ENCODE data around the gene EML4.
A peak's percentile ranks its signal among the peaks of the same experiment; 100 is the strongest.

EML4 gene

GRCh38 chr2:42309366-42309765, 140.2 kb downstream of the EML4 start:
- H3K4me1 Mint-ChIP-seq (ENCODE audit: low read depth in 2 of 2), result peaks cover 4 to 12% of the 10 kb centered on the region in 2 donors
- ATAC-seq (replicated peaks) (no peak), DNase-seq (no peak)
- peak overlapping the region; percentile 59 to 72 for H3K27ac Mint-ChIP-seq
- no peaks in the 10 kb centered on the region for H3K27me3 Mint-ChIP-seq
- H3K36me3 Mint-ChIP-seq (ENCODE audit: insufficient read depth), result peaks cover 57% of the 10 kb centered on the region
- no peak overlapping the region for H3K4me3 Mint-ChIP-seq
- no peaks in the 10 kb centered on the region for H3K9me3 Mint-ChIP-seq

- no peak overlapping the region for H3K4me3 Mint-ChIP-seq
- H3K27ac Mint-ChIP-seq, result peak overlapping the region; percentile 59 to 72
- peaks cover 52% of the 10 kb centered on the region for H3K36me3 Mint-ChIP-seq (ENCODE audit: insufficient read depth)
- no peaks in the 10 kb centered on the region for H3K27me3 Mint-ChIP-seq
- DNase-seq, result no peak
- ATAC-seq (replicated peaks), result no peak
- H3K9me3 Mint-ChIP-seq, result no peaks in the 10 kb centered on the region
- peaks cover 7 to 15% of the 10 kb centered on the region in 2 donors for H3K4me1 Mint-ChIP-seq (ENCODE audit: low read depth in 2 of 2)
Measured at GRCh38 chr2:42310007-42310515, 140.9 kb downstream of the EML4 start.

- Mint-ChIP-seq H3K4me3 (no peak overlapping the region), H3K27ac (peak overlapping the region in 1 of 2 donors; percentile 25), H3K4me1 (ENCODE audit: low read depth in 2 of 2) (peaks cover 6 to 14% of the 10 kb centered on the region in 2 donors), H3K27me3 (no peaks in the 10 kb centered on the region), H3K36me3 (ENCODE audit: insufficient read depth) (peaks cover 47% of the 10 kb centered on the region), H3K9me3 (no peaks in the 10 kb centered on the region)
- ATAC-seq (replicated peaks), result no peak
- no peak for DNase-seq
Measured at GRCh38 chr2:42312106-42312505, 143.0 kb downstream of the EML4 start.

- no peak for ATAC-seq (replicated peaks)
- no peak overlapping the region for H3K4me3 Mint-ChIP-seq
Measured at GRCh38 chr2:42314892-42315468, 145.8 kb downstream of the EML4 start.

GRCh38 chr2:42315844-42316470, 146.8 kb downstream of the EML4 start:
- no peak for DNase-seq
- H3K27me3 Mint-ChIP-seq, result no peaks in the 10 kb centered on the region
- no peak overlapping the region for H3K4me3 Mint-ChIP-seq
- peak overlapping the region in 1 of 2 donors; percentile 74 for H3K27ac Mint-ChIP-seq
- H3K4me1 Mint-ChIP-seq (ENCODE audit: low read depth in 2 of 2), result peaks cover 6 to 19% of the 10 kb centered on the region in 2 donors
- ATAC-seq (replicated peaks), result no peak
- peaks cover 61% of the 10 kb centered on the region for H3K36me3 Mint-ChIP-seq (ENCODE audit: insufficient read depth)
- H3K9me3 Mint-ChIP-seq, result no peaks in the 10 kb centered on the region

More at GRCh38 chr2:42314892-42315468, 145.8 kb downstream of the EML4 start:
- no peaks in the 10 kb centered on the region for H3K9me3 Mint-ChIP-seq
- no peaks in the 10 kb centered on the region for H3K27me3 Mint-ChIP-seq
- peaks cover 51% of the 10 kb centered on the region for H3K36me3 Mint-ChIP-seq (ENCODE audit: insufficient read depth)
- H3K4me1 Mint-ChIP-seq (ENCODE audit: low read depth in 2 of 2), result peaks cover 6 to 14% of the 10 kb centered on the region in 2 donors
- peak overlapping the region in 1 of 2 donors; percentile 0 for H3K27ac Mint-ChIP-seq
- DNase-seq, result no peak

GRCh38 chr2:42316910-42317309, 147.8 kb downstream of the EML4 start:
- Mint-ChIP-seq H3K9me3 (no peaks in the 10 kb centered on the region), H3K27ac (no peak overlapping the region), H3K27me3 (no peaks in the 10 kb centered on the region), H3K4me1 (ENCODE audit: low read depth in 2 of 2) (peaks cover 10 to 23% of the 10 kb centered on the region in 2 donors), H3K36me3 (ENCODE audit: insufficient read depth) (peaks cover 68% of the 10 kb centered on the region), H3K4me3 (no peak overlapping the region)
- ATAC-seq (replicated peaks) (no peak), DNase-seq (no peak)

GRCh38 chr2:42317486-42317885, 148.3 kb downstream of the EML4 start:
- no peak overlapping the region for H3K4me3 Mint-ChIP-seq
- H3K9me3 Mint-ChIP-seq, result no peaks in the 10 kb centered on the region
- no peaks in the 10 kb centered on the region for H3K27me3 Mint-ChIP-seq
- H3K36me3 Mint-ChIP-seq (ENCODE audit: insufficient read depth), result peaks cover 66% of the 10 kb centered on the region
- ATAC-seq (replicated peaks) (no peak), DNase-seq (no peak)
- H3K27ac Mint-ChIP-seq, result peak overlapping the region in 1 of 2 donors; percentile 85
- H3K4me1 Mint-ChIP-seq (ENCODE audit: low read depth in 2 of 2), result peaks cover 10 to 23% of the 10 kb centered on the region in 2 donors

GRCh38 chr2:42317945-42318344, 148.8 kb downstream of the EML4 start:
- ATAC-seq (replicated peaks) (no peak), DNase-seq (no peak)
- Mint-ChIP-seq H3K4me1 (ENCODE audit: low read depth in 2 of 2) (peaks cover 10 to 23% of the 10 kb centered on the region in 2 donors), H3K4me3 (no peak overlapping the region), H3K27me3 (no peaks in the 10 kb centered on the region), H3K36me3 (ENCODE audit: insufficient read depth) (peaks cover 65% of the 10 kb centered on the region), H3K27ac (peak overlapping the region in 1 of 2 donors; percentile 85), H3K9me3 (no peaks in the 10 kb centered on the region)

- ATAC-seq (replicated peaks), result peak; percentile 47
- no peak for DNase-seq
- Mint-ChIP-seq H3K4me3 (peak overlapping the region in 1 of 2 donors; percentile 38), H3K9me3 (no peaks in the 10 kb centered on the region), H3K27me3 (no peaks in the 10 kb centered on the region), H3K4me1 (ENCODE audit: low read depth in 2 of 2) (peaks cover 10 to 23% of the 10 kb centered on the region in 2 donors), H3K27ac (peak overlapping the region in 1 of 2 donors; percentile 85), H3K36me3 (ENCODE audit: insufficient read depth) (peaks cover 64% of the 10 kb centered on the region)
Measured at GRCh38 chr2:42319265-42319664, 150.1 kb downstream of the EML4 start.

- Mint-ChIP-seq H3K4me3 (peak overlapping the region in 1 of 2 donors; percentile 47), H3K9me3 (no peaks in the 10 kb centered on the region), H3K4me1 (ENCODE audit: low read depth in 2 of 2) (peaks cover 7 to 19% of the 10 kb centered on the region in 2 donors), H3K27ac (peak overlapping the region; percentile 53 to 80), H3K36me3 (ENCODE audit: insufficient read depth) (peaks cover 57% of the 10 kb centered on the region), H3K27me3 (no peaks in the 10 kb centered on the region)
- DNase-seq, result no peak
- peak; percentile 35 for ATAC-seq (replicated peaks)
Measured at GRCh38 chr2:42321452-42322064, 152.4 kb downstream of the EML4 start.

GRCh38 chr2:42324244-42324643, 155.1 kb downstream of the EML4 start:
- H3K27ac Mint-ChIP-seq, result peak overlapping the region; percentile 81 to 89
- H3K4me1 Mint-ChIP-seq (ENCODE audit: low read depth in 2 of 2), result peaks cover 7 to 10% of the 10 kb centered on the region in 2 donors
- peaks cover 50% of the 10 kb centered on the region for H3K36me3 Mint-ChIP-seq (ENCODE audit: insufficient read depth)
- ATAC-seq (replicated peaks) (no peak), DNase-seq (no peak)
- no peaks in the 10 kb centered on the region for H3K9me3 Mint-ChIP-seq
- no peaks in the 10 kb centered on the region for H3K27me3 Mint-ChIP-seq
- no peak overlapping the region for H3K4me3 Mint-ChIP-seq

- Mint-ChIP-seq H3K4me3 (no peak overlapping the region), H3K36me3 (ENCODE audit: insufficient read depth) (peaks cover 54% of the 10 kb centered on the region), H3K4me1 (ENCODE audit: low read depth in 2 of 2) (peaks cover 7 to 10% of the 10 kb centered on the region in 2 donors), H3K27ac (peak overlapping the region in 1 of 2 donors; percentile 89), H3K27me3 (no peaks in the 10 kb centered on the region), H3K9me3 (no peaks in the 10 kb centered on the region)
- DNase-seq (no peak), ATAC-seq (replicated peaks) (no peak)
Measured at GRCh38 chr2:42324949-42325348, 155.8 kb downstream of the EML4 start.

GRCh38 chr2:42325609-42326008, 156.5 kb downstream of the EML4 start:
- H3K36me3 Mint-ChIP-seq (ENCODE audit: insufficient read depth), result peaks cover 53% of the 10 kb centered on the region
- H3K27me3 Mint-ChIP-seq, result no peaks in the 10 kb centered on the region
- no peaks in the 10 kb centered on the region for H3K9me3 Mint-ChIP-seq
- no peak overlapping the region for H3K4me3 Mint-ChIP-seq
- ATAC-seq (replicated peaks) (no peak), DNase-seq (no peak)
- H3K4me1 Mint-ChIP-seq (ENCODE audit: low read depth in 2 of 2), result peaks cover 7 to 8% of the 10 kb centered on the region in 2 donors
- H3K27ac Mint-ChIP-seq, result peak overlapping the region in 1 of 2 donors; percentile 89

All from effector memory CD8-positive, alpha-beta T cell (primary cell).